GM18909 (cell line): ENCODE data around the gene TAC3.
"Not testable (repeated sequence)": the region's sequence is repeated elsewhere in the genome, so short reads cannot be mapped to it uniquely, and the experiment has no call there.

Source experiments
- ATAC-seq: cut with Tn5 transposase; IDR thresholded peaks from one replicate; pipeline ENCODE4 v1.9.1; 2021; ENCODE audit warnings: mild to moderate bottlenecking; ENCODE audit not compliant: unreplicated experiment, poor library complexity

Gene TAC3

GRCh38 chr12:56988207-56988739 lies 28.1 kb downstream of the TAC3 start:
- no peak for ATAC-seq

DNA sequence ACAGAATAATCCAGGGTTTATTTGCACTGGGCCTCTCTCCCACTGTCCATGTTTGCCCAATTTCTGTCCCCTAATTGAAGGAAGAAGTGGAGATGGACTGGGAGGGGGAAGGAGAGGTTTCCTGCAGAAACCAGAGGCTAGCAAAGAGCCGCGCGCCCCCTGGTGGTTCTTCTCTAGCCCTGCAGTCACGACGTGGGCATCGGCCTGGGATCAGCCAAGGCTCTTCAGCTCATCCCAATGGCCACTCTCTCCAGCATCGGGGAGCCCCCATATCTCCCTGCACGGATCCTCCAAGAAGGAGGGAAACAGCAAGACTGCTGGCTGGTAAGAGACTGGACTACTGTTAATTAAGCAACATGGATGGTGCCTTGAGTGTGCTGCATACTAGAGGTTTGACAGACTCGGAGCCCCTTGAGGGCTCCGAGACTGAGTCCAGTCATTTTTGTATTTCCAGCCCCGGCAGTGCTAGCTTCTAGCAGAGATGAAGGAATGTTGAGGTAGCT lies 28.7 kb downstream of the TAC3 start:
- ATAC-seq = no peak

GRCh38 chr12:56987011-56987410 lies 29.3 kb downstream of the TAC3 start:
- no peak for ATAC-seq

GRCh38 chr12:56985714-56986113 lies 30.6 kb downstream of the TAC3 start:
- ATAC-seq = not testable (repeated sequence)

DNA sequence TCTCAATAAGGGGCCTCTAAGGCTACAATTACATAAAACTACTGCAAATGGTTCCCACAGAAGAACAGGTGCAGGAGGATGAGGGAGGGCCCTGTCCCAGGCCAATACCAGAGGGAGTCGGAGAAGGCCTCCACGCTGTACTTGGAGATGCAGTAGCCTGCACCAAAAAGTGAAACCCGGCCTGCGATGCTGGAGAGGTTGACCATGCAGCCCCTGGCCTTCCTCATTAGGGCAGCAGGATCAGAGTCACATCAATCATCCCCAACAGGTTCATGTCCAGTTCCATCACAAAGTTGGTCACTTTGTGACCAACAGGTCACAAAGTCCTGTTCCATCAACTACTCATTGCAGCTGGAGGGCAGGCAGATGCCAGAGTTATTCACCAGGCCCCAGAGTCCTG lies 32.9 kb downstream of the TAC3 start:
- no peak for ATAC-seq

GRCh38 chr12:56982578-56983236 lies 33.6 kb downstream of the TAC3 start:
- ATAC-seq = not testable (repeated sequence)

GRCh38 chr12:56980941-56981530 lies 35.3 kb downstream of the TAC3 start:
- no peak for ATAC-seq

DNA sequence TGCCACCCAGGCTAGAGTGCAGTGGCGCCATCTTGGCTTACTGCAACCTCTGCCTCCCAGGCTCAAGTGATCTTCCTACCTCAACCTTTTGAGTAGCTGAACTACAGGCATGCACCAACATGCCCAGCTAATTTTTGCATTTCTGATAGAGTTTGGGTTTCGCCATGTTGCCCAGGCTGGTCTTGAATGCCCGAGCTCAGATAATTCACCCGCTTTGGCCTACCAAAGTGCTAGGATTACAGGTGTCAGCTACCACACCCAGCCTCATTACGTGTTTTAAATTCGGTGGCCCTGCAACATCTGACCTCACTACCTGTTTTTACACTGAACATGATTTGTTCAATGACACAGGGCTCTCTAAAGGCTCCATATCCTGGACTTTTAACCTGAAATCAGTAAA lies 36.1 kb downstream of the TAC3 start:
- ATAC-seq = no peak

- ATAC-seq = no peak
Measured at GRCh38 chr12:56979628-56980027, 36.7 kb downstream of the TAC3 start.

DNA sequence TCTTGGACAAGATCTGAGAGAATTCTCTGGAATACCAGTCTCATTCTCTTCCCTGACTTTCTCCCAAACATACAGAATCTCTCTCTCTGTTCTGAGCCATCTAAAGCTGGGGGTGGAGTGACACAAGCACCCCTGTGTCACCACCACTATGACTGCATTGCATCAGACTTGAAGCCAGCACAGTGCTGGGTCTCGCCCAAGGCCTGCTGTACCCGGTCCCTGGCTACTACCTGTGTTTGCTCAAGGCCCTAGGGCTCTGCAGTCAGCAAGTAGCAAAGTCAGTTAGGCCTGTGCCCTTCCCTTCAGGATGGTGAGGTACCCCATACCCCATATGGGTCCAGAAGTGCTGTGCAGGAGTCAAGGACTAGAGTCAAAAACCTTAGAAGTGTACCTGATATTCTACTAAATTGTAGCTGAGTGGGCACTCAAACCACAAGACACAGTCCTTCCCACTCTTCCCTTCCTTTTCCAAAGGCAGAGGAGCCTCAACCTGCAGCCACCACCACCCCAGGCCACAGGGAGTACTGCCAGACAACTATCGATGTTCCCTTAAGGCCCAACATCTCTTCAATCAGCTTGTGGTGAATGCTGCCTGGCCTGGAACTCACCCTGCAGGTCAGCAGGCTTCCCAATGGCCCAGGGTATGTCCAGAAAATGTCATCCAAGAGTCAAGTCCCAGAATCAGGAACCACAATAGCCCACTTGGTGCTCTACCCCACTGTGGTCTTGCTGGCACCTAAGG lies 37.8 kb downstream of the TAC3 start:
- ATAC-seq = no peak

GRCh38 chr12:56977361-56977760 lies 39.0 kb downstream of the TAC3 start:
- ATAC-seq = not testable (repeated sequence)

GRCh38 chr12:56974224-56974623 lies 42.1 kb downstream of the TAC3 start:
- not testable (repeated sequence) for ATAC-seq

DNA sequence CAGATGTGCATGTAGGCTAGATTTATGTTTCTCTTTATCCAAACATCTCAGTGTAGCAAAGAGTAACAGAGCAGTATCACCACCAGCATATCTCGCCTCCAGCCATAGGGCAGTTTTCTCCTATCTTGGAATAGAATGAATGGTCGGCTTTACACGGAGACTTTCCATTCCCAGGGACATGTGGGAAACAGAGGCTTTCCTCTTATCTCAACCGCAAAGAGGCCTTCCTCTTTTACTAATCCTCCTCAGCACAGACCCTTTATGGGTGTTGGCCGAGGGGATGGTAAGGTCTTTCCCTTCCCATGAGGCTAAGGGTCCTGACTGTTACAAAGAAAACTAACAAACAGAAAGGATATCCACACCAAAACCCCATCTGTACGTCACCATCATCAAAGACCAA lies 47.4 kb downstream of the TAC3 start:
- ATAC-seq = not testable (repeated sequence)

DNA sequence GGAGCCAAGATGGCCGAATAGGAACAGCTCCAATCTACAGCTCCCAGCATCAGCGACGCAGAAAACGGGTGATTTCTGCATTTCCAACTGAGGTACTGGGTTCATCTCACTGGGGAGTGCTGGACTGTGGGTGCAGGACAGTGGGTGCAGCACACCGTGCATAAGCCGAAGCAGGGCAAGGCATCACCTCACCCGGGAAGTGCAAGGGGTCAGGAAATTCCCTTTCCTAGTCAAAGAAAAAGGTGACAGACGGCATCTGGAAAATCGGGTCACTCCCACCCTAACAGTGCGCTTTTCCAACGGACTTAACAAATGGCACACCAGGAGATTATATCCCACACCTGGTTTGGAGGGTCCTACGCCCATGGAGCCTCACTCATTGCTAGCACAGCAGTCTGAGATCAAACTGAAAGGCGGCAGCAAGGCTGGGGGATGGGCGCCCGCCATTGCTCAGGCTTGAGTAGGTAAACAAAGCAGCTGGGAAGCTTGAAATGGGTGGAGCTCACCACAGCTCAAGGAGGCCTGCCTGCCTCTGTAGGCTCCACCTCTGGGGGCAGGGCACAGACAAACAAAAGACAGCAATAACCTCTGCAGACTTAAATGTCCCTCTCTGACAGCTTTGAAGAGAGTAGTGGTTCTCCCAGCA lies 50.2 kb downstream of the TAC3 start:
- ATAC-seq = not testable (repeated sequence)

DNA sequence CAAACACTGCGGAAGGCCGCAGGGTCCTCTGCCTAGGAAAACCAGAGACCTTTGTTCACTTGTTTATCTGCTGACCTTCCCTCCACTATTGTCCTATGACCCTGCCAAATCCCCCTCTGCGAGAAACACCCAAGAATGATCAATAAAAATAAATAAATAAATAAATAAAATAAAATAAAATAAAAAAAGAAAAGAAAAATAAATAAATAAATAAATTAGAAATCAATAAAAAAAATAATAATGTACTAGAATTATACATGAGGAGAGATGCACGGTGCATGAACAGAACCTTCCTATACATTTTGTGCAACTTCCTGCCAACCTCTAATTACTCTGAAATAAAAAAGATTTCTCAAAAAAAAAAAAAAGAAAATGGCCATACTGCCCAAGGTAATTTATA lies 51.2 kb downstream of the TAC3 start:
- ATAC-seq = not testable (repeated sequence)

- ATAC-seq = not testable (repeated sequence)
Measured at GRCh38 chr12:56963557-56963956, 52.8 kb downstream of the TAC3 start.

- not testable (repeated sequence) for ATAC-seq
Measured at GRCh38 chr12:56962247-56962646, 54.1 kb downstream of the TAC3 start.
